Motor neuron (in vitro differentiated cells): ENCODE measurements around the gene TSHZ1. TPM values are rescaled to one million over a fixed set of nuclear protein-coding genes. Genes with fewer than 3 reads are reported as not detected.

Experiments used
- ATAC-seq, 8 experiments: fragments of 200-7000 bp; cut with Tn5 transposase; replicated peaks in 6 of 8; 2 replicates each; pipeline ENCODE4 v1.8.0; 2021; ENCODE audit warnings: mild to moderate bottlenecking in 8 of 8, moderate library complexity in 8 of 8
- H3K27ac ChIP-seq, 2 donors: fragments of 250-450 bp; sonication (Bioruptor Pico); 2 replicates each; pipeline ENCODE4 v1.9.0; 2021; ENCODE audit warnings: antibody characterized with exemption in 2 of 2, mild to moderate bottlenecking in 2 of 2, moderate library complexity in 1 of 2
- H3K4me1 ChIP-seq, 2 donors: fragments of 250-450 bp; sonication (Bioruptor Pico); replicated peaks in 1 of 2; 2 replicates each; pipeline ENCODE4 v1.6.1; 2021; ENCODE audit warnings: antibody characterized with exemption in 2 of 2, mild to moderate bottlenecking in 2 of 2, moderate library complexity in 1 of 2
- H3K4me3 ChIP-seq, 5 donors: fragments of 250-450 bp; sonication (Bioruptor Pico); 2 replicates each; pipeline ENCODE4 v1.9.0; 2021; ENCODE audit warnings: antibody characterized with exemption in 5 of 5, mild to moderate bottlenecking in 5 of 5, moderate library complexity in 4 of 5
- WGBS, 10 experiments: fragments of 450-650 bp; shearing (Covaris generic); methylation state at CpG; one replicate each; pipeline ENCODE4 v1.0.0; 2022; 5-methylcytosine and 5-hydroxymethylcytosine counted together
- in situ Hi-C, 9 experiments: fragments of 400-800 bp; cut with MboI; loops; one replicate each; pipeline ENCODE4 v1.15.0; 2021; ENCODE audit warnings: low sequenced_read_pairs in 9 of 9, low pct_unique_long_range_greater_than_20kb in 2 of 9; ENCODE audit not compliant: unreplicated experiment in 9 of 9
- total RNA-seq, 8 experiments: library from RNA; unstranded; fragments of 300-600 nt; gene quantifications; 2 replicates each; pipeline versions ENCODE4 v1.2.3 to v1.2.4, GENCODE V29; 2022

The TSHZ1 gene
- 100 to 1,000 TPM in 2 of 8 experiments, 10 to 100 TPM in 5, 1 to 10 TPM in 1; 6.5 to 106 (median 53.4) TPM for total RNA-seq

GRCh38 chr18:75210274-75211001 lies at the start of gene TSHZ1:
Gene TSHZ1, plus strand, starts transcription at chr18:75210797. Its CDS starts 1,080 bp downstream, at chr18:75211877.
- Histone ChIP-seq H3K4me3 (peak within 1 kb of the TSS; percentile 75 to 96 (median 78)), H3K4me1 (peaks cover 0 to 18% of the 10 kb centered on the region in 2 donors), H3K27ac (peak within 1 kb of the TSS; percentile 94 to 96)
- 0 to 8% (median 1%) methylated on average over 2 to 12 of the region's 15 CpGs for WGBS, 10 experiments
- in situ Hi-C loops: loop anchor here in 6 of 9 experiments (25.0 kb wide), 4 partner anchors 252 to 1052 kb away; no protein-coding TSS in a partner anchor
- peak; percentile 5 to 30 (median 16) for ATAC-seq

GRCh38 chr18:75161256-75162028 lies 49.2 kb upstream of the TSHZ1 start:
- Histone ChIP-seq H3K27ac (no peak overlapping the region), H3K4me3 (no peak overlapping the region), H3K4me1 (peaks cover 13 to 14% of the 10 kb centered on the region in 2 donors)
- in situ Hi-C loops: no loop called here
- peak in 2 of 8 experiments; percentile 53 to 89 for ATAC-seq
- WGBS, 10 experiments: 0 to 100% (median 60%) methylated on average over 1 to 10 of the region's 14 CpGs; no CpG with 5 or more reads in 3 of the 10 experiments

GRCh38 chr18:75162467-75162866 lies 48.1 kb upstream of the TSHZ1 start:
- Histone ChIP-seq H3K27ac (no peak overlapping the region), H3K4me1 (peaks cover 13 to 14% of the 10 kb centered on the region in 2 donors), H3K4me3 (no peak overlapping the region)
- ATAC-seq: peak in 2 of 8 experiments; percentile 86 to 89
- in situ Hi-C loops: no loop called here
- WGBS, 10 experiments: 58 to 100% (median 93%) methylated on average over 1 to 3 of the region's 3 CpGs; no CpG with 5 or more reads in 3 of the 10 experiments

GRCh38 chr18:75162978-75163377 lies 47.6 kb upstream of the TSHZ1 start:
- peaks cover 13 to 14% of the 10 kb centered on the region in 2 donors for H3K4me1 ChIP-seq
- no peak overlapping the region for H3K27ac ChIP-seq
- no peak for ATAC-seq
- H3K4me3 ChIP-seq: no peak overlapping the region
- WGBS, 10 experiments: 50 to 100% (median 86%) methylated on average over 1 to 3 of the region's 4 CpGs; no CpG with 5 or more reads in 1 of the 10 experiments
- in situ Hi-C loops: no loop called here

GRCh38 chr18:75163736-75164135 lies 46.9 kb upstream of the TSHZ1 start:
- in situ Hi-C loops: no loop called here
- WGBS, 10 experiments: 27 to 100% (median 94%) methylated on average over 1 to 3 of the region's 4 CpGs; no CpG with 5 or more reads in 6 of the 10 experiments
- Histone ChIP-seq H3K4me3 (no peak overlapping the region), H3K4me1 (peaks cover 14 to 16% of the 10 kb centered on the region in 2 donors), H3K27ac (no peak overlapping the region)
- ATAC-seq: no peak

- peaks cover 11 to 23% of the 10 kb centered on the region in 2 donors for H3K4me1 ChIP-seq
- no peak overlapping the region for H3K27ac ChIP-seq
- ATAC-seq: no peak
- 50 to 100% (median 80%) methylated on average over 1 to 3 of the region's 3 CpGs; no CpG with 5 or more reads in 4 of the 10 experiments for WGBS, 10 experiments
- no peak overlapping the region for H3K4me3 ChIP-seq
- in situ Hi-C loops: no loop called here
Observed at GRCh38 chr18:75164479-75164878, 46.1 kb upstream of the TSHZ1 start.

- no peak overlapping the region for H3K4me3 ChIP-seq
- in situ Hi-C loops: no loop called here
- 91 to 100% (median 100%) methylated on average over 1 to 8 of the region's 8 CpGs; no CpG with 5 or more reads in 6 of the 10 experiments for WGBS, 10 experiments
- H3K4me1 ChIP-seq: peaks cover 4 to 18% of the 10 kb centered on the region in 2 donors
- H3K27ac ChIP-seq: no peak overlapping the region
- ATAC-seq: no peak
Observed at GRCh38 chr18:75165926-75166325, 44.7 kb upstream of the TSHZ1 start.

- Histone ChIP-seq H3K4me3 (no peak overlapping the region), H3K4me1 (peaks cover 4 to 11% of the 10 kb centered on the region in 2 donors), H3K27ac (no peak overlapping the region)
- in situ Hi-C loops: no loop called here
- no peak for ATAC-seq
- 77 to 100% (median 90%) methylated on average over 1 to 10 of the region's 10 CpGs; no CpG with 5 or more reads in 3 of the 10 experiments for WGBS, 10 experiments
Observed at GRCh38 chr18:75167137-75167536, 43.5 kb upstream of the TSHZ1 start.

- H3K27ac ChIP-seq: no peak overlapping the region
- peak in 2 of 8 experiments; percentile 27 to 75 for ATAC-seq
Observed at GRCh38 chr18:75167759-75168618, 42.6 kb upstream of the TSHZ1 start.

GRCh38 chr18:75168619-75169018 lies 42.0 kb upstream of the TSHZ1 start:
- ATAC-seq: peak in 5 of 8 experiments; percentile 24 to 71 (median 54)
- Histone ChIP-seq H3K4me3 (no peak overlapping the region), H3K27ac (no peak overlapping the region), H3K4me1 (peaks cover 4 to 11% of the 10 kb centered on the region in 2 donors)
- WGBS, 10 experiments: 8 to 100% (median 73%) methylated on average over 1 to 7 of the region's 7 CpGs; no CpG with 5 or more reads in 2 of the 10 experiments
- in situ Hi-C loops: no loop called here

More at GRCh38 chr18:75167759-75168618, 42.6 kb upstream of the TSHZ1 start:
- 4 to 100% (median 88%) methylated on average over 2 to 18 of the region's 33 CpGs; no CpG with 5 or more reads in 1 of the 10 experiments for WGBS, 10 experiments
- Histone ChIP-seq H3K4me1 (peaks cover 4 to 11% of the 10 kb centered on the region in 2 donors), H3K4me3 (no peak overlapping the region)
- in situ Hi-C loops: no loop called here

GRCh38 chr18:75169411-75169810 lies 41.2 kb upstream of the TSHZ1 start:
- 10 to 100% (median 95%) methylated on average over 1 to 5 of the region's 9 CpGs; no CpG with 5 or more reads in 4 of the 10 experiments for WGBS, 10 experiments

More at GRCh38 chr18:75169411-75169810, 41.2 kb upstream of the TSHZ1 start:
- no peak for ATAC-seq
- Histone ChIP-seq H3K4me3 (no peak overlapping the region), H3K27ac (no peak overlapping the region), H3K4me1 (peaks cover 4 to 11% of the 10 kb centered on the region in 2 donors)
- in situ Hi-C loops: no loop called here
